Measurements from ENCODE around the gene TMEM89.

The TMEM89 gene

GRCh38 chr3:48593337-48593736, 28.2 kb downstream of the TMEM89 start:
- in situ Hi-C loops (cut with MboI; ENCODE audit: low sequenced_read_pairs): no loop called here

GRCh38 chr3:48592519-48593087, 29.0 kb downstream of the TMEM89 start:
- in situ Hi-C loops (cut with MboI; ENCODE audit: low sequenced_read_pairs): no loop called here

- in situ Hi-C loops (cut with MboI; ENCODE audit: low sequenced_read_pairs): no loop called here
These were observed 29.6 kb downstream of the TMEM89 start for GRCh38 chr3:48591886-48592518.

GRCh38 chr3:48591436-48591835, 30.1 kb downstream of the TMEM89 start:
- in situ Hi-C loops (cut with MboI; ENCODE audit: low sequenced_read_pairs): no loop called here

- in situ Hi-C loops (cut with MboI; ENCODE audit: low sequenced_read_pairs): no loop called here
These were observed 33.3 kb downstream of the TMEM89 start for GRCh38 chr3:48588230-48588629.

GRCh38 chr3:48587686-48588085, 33.9 kb downstream of the TMEM89 start:
- in situ Hi-C loops (cut with MboI; ENCODE audit: low sequenced_read_pairs): no loop called here

- in situ Hi-C loops (cut with MboI; ENCODE audit: low sequenced_read_pairs): no loop called here
These were observed 36.2 kb downstream of the TMEM89 start for GRCh38 chr3:48585411-48585810.

- in situ Hi-C loops (cut with MboI; ENCODE audit: low sequenced_read_pairs): no loop called here
These were observed 36.7 kb downstream of the TMEM89 start for GRCh38 chr3:48584836-48585235.

GRCh38 chr3:48581621-48582481, 39.7 kb downstream of the TMEM89 start:
- in situ Hi-C loops (cut with MboI; ENCODE audit: low sequenced_read_pairs): no loop called here

- in situ Hi-C loops (cut with MboI; ENCODE audit: low sequenced_read_pairs): no loop called here
These were observed 44.9 kb downstream of the TMEM89 start for GRCh38 chr3:48576647-48577046.

GRCh38 chr3:48575366-48575765, 46.2 kb downstream of the TMEM89 start:
- in situ Hi-C loops (cut with MboI; ENCODE audit: low sequenced_read_pairs): no loop called here

- in situ Hi-C loops (cut with MboI; ENCODE audit: low sequenced_read_pairs): no loop called here
These were observed 47.5 kb downstream of the TMEM89 start for GRCh38 chr3:48573973-48574585.

- in situ Hi-C loops (cut with MboI; ENCODE audit: low sequenced_read_pairs): no loop called here
These were observed 49.1 kb downstream of the TMEM89 start for GRCh38 chr3:48572517-48572916.

GRCh38 chr3:48571938-48572337, 49.6 kb downstream of the TMEM89 start:
- in situ Hi-C loops (cut with MboI; ENCODE audit: low sequenced_read_pairs): no loop called here
